Mesothelial cell of epicardium (in vitro differentiated cells): ENCODE data around the gene MRPL37. TPM values are rescaled to one million over a fixed set of nuclear protein-coding genes. Genes with fewer than 3 reads are reported as not detected.

Experiments
- DNase-seq, 2 experiments: peaks; one replicate each; pipeline ENCODE4 v3.0.0; 2021; ENCODE audit warnings: low spot score in 2 of 2; ENCODE audit not compliant: unreplicated experiment in 2 of 2
- H3K27ac Mint-ChIP-seq: 2 replicates; pipeline ENCODE4 v1.8.0; 2021; ENCODE audit warnings: mixed read lengths
- H3K27me3 Mint-ChIP-seq: 2 replicates; pipeline ENCODE4 v1.8.0; 2021; ENCODE audit warnings: low read depth, mixed read lengths
- H3K36me3 Mint-ChIP-seq: 2 replicates; pipeline ENCODE4 v1.8.0; 2021; ENCODE audit warnings: mixed read lengths
- H3K4me1 Mint-ChIP-seq: 2 replicates; pipeline ENCODE4 v1.8.0; 2021; ENCODE audit warnings: mixed read lengths
- H3K4me3 Mint-ChIP-seq: 2 replicates; pipeline ENCODE4 v1.8.0; 2021; ENCODE audit warnings: mild to moderate bottlenecking, moderate library complexity, mixed read lengths
- H3K9me3 Mint-ChIP-seq: 2 replicates; pipeline ENCODE4 v1.8.0; 2021; ENCODE audit warnings: mixed read lengths
- total RNA-seq: library from RNA; stranded (reverse); gene quantifications from 3 replicates; pipeline ENCODE4 v1.2.1, GENCODE V29; 2021
- TF ChIP-seq, protein P1 (sequence below): fragments of 200-600 bp; sonication (generic); IDR thresholded peaks from one replicate; pipeline ENCODE4 v1.5.0; 2021; ENCODE audit warnings: antibody characterized with exemption; ENCODE audit not compliant: unreplicated experiment

MRPL37 gene
- total RNA-seq, 1 donor from 2014 or later = 56.9 TPM

DNA sequence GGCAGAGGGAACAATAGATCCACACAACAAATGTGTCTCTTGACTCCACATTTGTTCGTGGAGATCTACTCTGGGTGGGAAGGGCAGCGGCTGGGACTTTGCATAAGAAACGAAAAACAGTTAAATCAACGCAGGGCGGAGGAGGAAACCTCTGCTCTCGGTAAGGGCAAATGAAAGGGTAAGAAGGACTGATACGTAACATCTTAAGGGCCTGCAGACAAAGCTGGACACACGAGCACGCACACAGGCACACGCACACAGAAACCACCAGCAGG is 57.3 kb downstream of the MRPL37 start:
- H3K4me3 Mint-ChIP-seq = no peak overlapping the region
- H3K4me1 Mint-ChIP-seq = peaks cover 20% of the 10 kb centered on the region
- TF ChIP-seq, protein P1, sequence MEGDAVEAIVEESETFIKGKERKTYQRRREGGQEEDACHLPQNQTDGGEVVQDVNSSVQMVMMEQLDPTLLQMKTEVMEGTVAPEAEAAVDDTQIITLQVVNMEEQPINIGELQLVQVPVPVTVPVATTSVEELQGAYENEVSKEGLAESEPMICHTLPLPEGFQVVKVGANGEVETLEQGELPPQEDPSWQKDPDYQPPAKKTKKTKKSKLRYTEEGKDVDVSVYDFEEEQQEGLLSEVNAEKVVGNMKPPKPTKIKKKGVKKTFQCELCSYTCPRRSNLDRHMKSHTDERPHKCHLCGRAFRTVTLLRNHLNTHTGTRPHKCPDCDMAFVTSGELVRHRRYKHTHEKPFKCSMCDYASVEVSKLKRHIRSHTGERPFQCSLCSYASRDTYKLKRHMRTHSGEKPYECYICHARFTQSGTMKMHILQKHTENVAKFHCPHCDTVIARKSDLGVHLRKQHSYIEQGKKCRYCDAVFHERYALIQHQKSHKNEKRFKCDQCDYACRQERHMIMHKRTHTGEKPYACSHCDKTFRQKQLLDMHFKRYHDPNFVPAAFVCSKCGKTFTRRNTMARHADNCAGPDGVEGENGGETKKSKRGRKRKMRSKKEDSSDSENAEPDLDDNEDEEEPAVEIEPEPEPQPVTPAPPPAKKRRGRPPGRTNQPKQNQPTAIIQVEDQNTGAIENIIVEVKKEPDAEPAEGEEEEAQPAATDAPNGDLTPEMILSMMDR = no peak
- no peak for DNase-seq
- no peaks in the 10 kb centered on the region for H3K9me3 Mint-ChIP-seq
- H3K27me3 Mint-ChIP-seq = no peaks in the 10 kb centered on the region
- peaks cover 11% of the 10 kb centered on the region for H3K36me3 Mint-ChIP-seq
- no peak overlapping the region for H3K27ac Mint-ChIP-seq

DNA sequence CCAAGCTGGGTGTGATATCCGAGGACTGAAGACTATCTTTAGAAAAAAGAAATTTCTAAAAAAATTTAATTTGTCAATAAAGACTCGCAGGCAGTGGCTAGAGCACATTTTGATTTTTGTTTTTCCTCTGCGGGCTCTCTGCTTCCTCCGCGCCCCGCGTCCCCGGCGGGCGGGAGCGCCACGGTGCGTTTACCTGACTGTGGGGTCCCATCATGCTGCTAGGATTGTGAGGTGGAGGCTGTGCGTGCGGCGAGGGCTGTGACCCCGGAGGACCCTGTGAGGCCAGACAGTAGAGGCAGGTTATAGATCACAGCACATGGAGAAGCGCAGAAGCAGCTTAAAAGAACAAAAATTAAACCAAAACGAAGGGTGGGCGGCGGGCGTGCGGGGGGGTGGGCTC is 57.9 kb downstream of the MRPL37 start:
- peaks cover 11% of the 10 kb centered on the region for H3K36me3 Mint-ChIP-seq
- TF ChIP-seq, protein P1 = no peak
- H3K27me3 Mint-ChIP-seq = no peaks in the 10 kb centered on the region
- no peaks in the 10 kb centered on the region for H3K9me3 Mint-ChIP-seq
- peaks cover 20% of the 10 kb centered on the region for H3K4me1 Mint-ChIP-seq
- no peak for DNase-seq
- peak overlapping the region; percentile 47 for H3K27ac Mint-ChIP-seq
- H3K4me3 Mint-ChIP-seq = no peak overlapping the region

DNA sequence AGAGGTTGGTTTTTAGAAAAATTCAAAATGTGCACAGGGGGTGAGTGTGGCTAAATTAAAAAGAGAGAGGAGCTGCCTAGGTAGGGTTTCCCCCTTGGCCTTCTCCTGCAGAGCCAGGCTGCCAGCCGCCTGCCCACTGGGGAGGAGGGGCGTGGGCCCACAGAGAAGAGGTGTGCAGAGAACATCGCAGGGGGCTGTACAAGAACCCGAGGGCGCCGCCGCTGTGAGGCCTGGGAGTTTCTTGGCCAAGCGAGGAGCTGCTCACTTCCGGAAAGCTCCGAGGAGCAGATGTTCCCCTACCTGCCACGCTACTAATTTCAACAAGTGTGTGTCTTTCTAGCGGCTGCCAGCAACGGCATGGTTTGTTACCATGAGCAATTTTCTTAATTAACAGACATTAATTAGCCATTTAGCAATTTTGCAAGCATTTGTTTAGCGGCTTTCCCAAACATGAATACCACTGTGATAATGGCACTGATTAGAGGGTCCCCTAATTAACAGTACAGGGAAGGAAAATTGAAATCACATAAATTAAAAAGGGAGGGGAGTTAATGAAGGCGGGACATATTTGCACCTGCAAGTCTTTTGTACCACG is 59.7 kb downstream of the MRPL37 start:
- no peak for DNase-seq
- peaks cover 11% of the 10 kb centered on the region for H3K36me3 Mint-ChIP-seq
- peaks cover 12% of the 10 kb centered on the region for H3K4me1 Mint-ChIP-seq
- no peak overlapping the region for H3K4me3 Mint-ChIP-seq
- H3K27me3 Mint-ChIP-seq = no peaks in the 10 kb centered on the region
- TF ChIP-seq, protein P1 = no peak
- H3K27ac Mint-ChIP-seq = no peak overlapping the region
- no peaks in the 10 kb centered on the region for H3K9me3 Mint-ChIP-seq

DNA sequence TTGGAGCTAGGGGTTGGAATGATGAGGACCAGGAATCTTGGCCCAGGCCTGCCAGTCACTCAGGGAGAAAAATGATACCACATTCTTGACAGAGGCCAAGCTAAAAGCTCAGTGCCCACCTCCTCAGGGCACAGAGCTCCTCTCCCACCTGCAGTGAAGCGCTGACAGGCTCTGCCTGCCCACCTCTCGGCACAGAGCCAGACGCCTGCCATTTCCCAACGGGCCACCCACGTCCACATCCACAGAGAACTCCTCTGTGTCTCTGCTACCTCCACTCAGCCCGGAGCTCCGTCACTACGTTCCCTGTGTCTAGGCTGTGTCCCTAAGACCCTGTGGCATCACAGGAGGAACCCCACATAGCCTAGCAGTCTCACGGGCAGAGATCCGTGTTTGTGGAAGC is 60.8 kb downstream of the MRPL37 start:
- Mint-ChIP-seq H3K4me3 (no peak overlapping the region), H3K27ac (peak overlapping the region; percentile 59), H3K9me3 (no peaks in the 10 kb centered on the region), H3K36me3 (peaks cover 11% of the 10 kb centered on the region), H3K4me1 (peaks cover 12% of the 10 kb centered on the region), H3K27me3 (no peaks in the 10 kb centered on the region)
- TF ChIP-seq, protein P1 = no peak
- no peak for DNase-seq

DNA sequence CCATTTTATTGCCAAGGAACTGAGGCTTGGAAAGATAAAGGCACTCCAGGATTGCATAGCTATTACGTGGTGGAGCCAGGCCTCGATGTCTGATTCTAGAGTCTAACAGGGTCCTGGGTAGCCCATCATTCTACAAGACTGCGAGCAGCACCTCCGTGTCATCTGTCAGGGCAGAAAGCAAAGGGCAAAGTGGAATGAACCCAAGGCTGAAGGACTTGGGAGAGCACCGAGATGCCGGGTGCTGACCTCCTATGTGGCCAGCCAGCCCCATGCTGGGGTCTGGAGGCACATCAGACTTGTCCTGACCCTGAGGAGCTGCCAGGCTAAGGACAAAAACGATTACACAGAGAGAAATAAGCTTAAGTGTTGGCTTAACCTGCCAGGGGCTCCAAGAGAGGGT is 62.3 kb downstream of the MRPL37 start:
- Mint-ChIP-seq H3K36me3 (peaks cover 6% of the 10 kb centered on the region), H3K4me3 (no peak overlapping the region), H3K27ac (no peak overlapping the region), H3K9me3 (no peaks in the 10 kb centered on the region), H3K27me3 (no peaks in the 10 kb centered on the region), H3K4me1 (peaks cover 6% of the 10 kb centered on the region)
- TF ChIP-seq, protein P1 = no peak
- DNase-seq = no peak
